Measurements from ENCODE around the gene EIF5B.

The EIF5B gene

GRCh38 chr2:99398303-99398702 lies 61.1 kb downstream of the EIF5B start:
- H3K9ac ChIP-seq (ENCODE audit: low read length), result no peak overlapping the region
- peaks cover 90% of the 10 kb centered on the region for H3K36me3 ChIP-seq (ENCODE audit: control insufficient read depth, low read depth, low read length)
- H3K9me3 ChIP-seq (ENCODE audit: control insufficient read depth, low read depth, low read length), result no peaks in the 10 kb centered on the region
- no peaks in the 10 kb centered on the region for H3K27me3 ChIP-seq (ENCODE audit: control insufficient read depth, insufficient read depth, low read length)
- no peak overlapping the region for H3K27ac ChIP-seq (ENCODE audit: low read length)
- H3K4me3 ChIP-seq (ENCODE audit: low read length), result no peak overlapping the region
- peaks cover 7% of the 10 kb centered on the region for H3K4me1 ChIP-seq (ENCODE audit: control insufficient read depth, low read depth, low read length)

- no peak overlapping the region for H3K27ac ChIP-seq (ENCODE audit: low read length)
- H3K36me3 ChIP-seq (ENCODE audit: control insufficient read depth, low read depth, low read length), result peaks cover 90% of the 10 kb centered on the region
These were observed 61.9 kb downstream of the EIF5B start for GRCh38 chr2:99399063-99399462.

GRCh38 chr2:99399795-99400194 lies 62.6 kb downstream of the EIF5B start:
- H3K9me3 ChIP-seq (ENCODE audit: control insufficient read depth, low read depth, low read length), result no peaks in the 10 kb centered on the region
- H3K27ac ChIP-seq (ENCODE audit: low read length), result no peak overlapping the region
- H3K27me3 ChIP-seq (ENCODE audit: control insufficient read depth, insufficient read depth, low read length), result no peaks in the 10 kb centered on the region
- no peak overlapping the region for H3K9ac ChIP-seq (ENCODE audit: low read length)
- H3K4me3 ChIP-seq (ENCODE audit: low read length), result no peak overlapping the region
- H3K36me3 ChIP-seq (ENCODE audit: control insufficient read depth, low read depth, low read length), result peaks cover 88% of the 10 kb centered on the region
- peaks cover 21% of the 10 kb centered on the region for H3K4me1 ChIP-seq (ENCODE audit: control insufficient read depth, low read depth, low read length)

More at GRCh38 chr2:99399063-99399462, 61.9 kb downstream of the EIF5B start:
- H3K4me1 ChIP-seq (ENCODE audit: control insufficient read depth, low read depth, low read length), result peaks cover 14% of the 10 kb centered on the region
- no peaks in the 10 kb centered on the region for H3K27me3 ChIP-seq (ENCODE audit: control insufficient read depth, insufficient read depth, low read length)
- no peak overlapping the region for H3K4me3 ChIP-seq (ENCODE audit: low read length)
- no peaks in the 10 kb centered on the region for H3K9me3 ChIP-seq (ENCODE audit: control insufficient read depth, low read depth, low read length)
- no peak overlapping the region for H3K9ac ChIP-seq (ENCODE audit: low read length)

- no peaks in the 10 kb centered on the region for H3K9me3 ChIP-seq (ENCODE audit: control insufficient read depth, low read depth, low read length)
- peaks cover 21% of the 10 kb centered on the region for H3K4me1 ChIP-seq (ENCODE audit: control insufficient read depth, low read depth, low read length)
- no peaks in the 10 kb centered on the region for H3K27me3 ChIP-seq (ENCODE audit: control insufficient read depth, insufficient read depth, low read length)
- no peak overlapping the region for H3K4me3 ChIP-seq (ENCODE audit: low read length)
- peaks cover 81% of the 10 kb centered on the region for H3K36me3 ChIP-seq (ENCODE audit: control insufficient read depth, low read depth, low read length)
- no peak overlapping the region for H3K27ac ChIP-seq (ENCODE audit: low read length)
- no peak overlapping the region for H3K9ac ChIP-seq (ENCODE audit: low read length)
These were observed 64.7 kb downstream of the EIF5B start for GRCh38 chr2:99401841-99402240.

GRCh38 chr2:99403084-99403483 lies 65.9 kb downstream of the EIF5B start:
- Histone ChIP-seq H3K27me3 (ENCODE audit: control insufficient read depth, insufficient read depth, low read length) (no peaks in the 10 kb centered on the region), H3K4me3 (ENCODE audit: low read length) (no peak overlapping the region), H3K9me3 (ENCODE audit: control insufficient read depth, low read depth, low read length) (no peaks in the 10 kb centered on the region), H3K36me3 (ENCODE audit: control insufficient read depth, low read depth, low read length) (peaks cover 72% of the 10 kb centered on the region), H3K4me1 (ENCODE audit: control insufficient read depth, low read depth, low read length) (peaks cover 21% of the 10 kb centered on the region), H3K9ac (ENCODE audit: low read length) (peak overlapping the region; percentile 1), H3K27ac (ENCODE audit: low read length) (no peak overlapping the region)

GRCh38 chr2:99403524-99403923 lies 66.3 kb downstream of the EIF5B start:
- Histone ChIP-seq H3K27ac (ENCODE audit: low read length) (no peak overlapping the region), H3K36me3 (ENCODE audit: control insufficient read depth, low read depth, low read length) (peaks cover 70% of the 10 kb centered on the region), H3K9ac (ENCODE audit: low read length) (peak overlapping the region; percentile 1), H3K4me3 (ENCODE audit: low read length) (peak overlapping the region; percentile 25), H3K4me1 (ENCODE audit: control insufficient read depth, low read depth, low read length) (peaks cover 21% of the 10 kb centered on the region), H3K27me3 (ENCODE audit: control insufficient read depth, insufficient read depth, low read length) (no peaks in the 10 kb centered on the region), H3K9me3 (ENCODE audit: control insufficient read depth, low read depth, low read length) (no peaks in the 10 kb centered on the region)

GRCh38 chr2:99404039-99404796 lies 67.0 kb downstream of the EIF5B start:
- peaks cover 68% of the 10 kb centered on the region for H3K36me3 ChIP-seq (ENCODE audit: control insufficient read depth, low read depth, low read length)
- H3K4me3 ChIP-seq (ENCODE audit: low read length), result peak overlapping the region; percentile 25
- H3K9me3 ChIP-seq (ENCODE audit: control insufficient read depth, low read depth, low read length), result no peaks in the 10 kb centered on the region
- peak overlapping the region; percentile 1 for H3K9ac ChIP-seq (ENCODE audit: low read length)
- no peaks in the 10 kb centered on the region for H3K27me3 ChIP-seq (ENCODE audit: control insufficient read depth, insufficient read depth, low read length)
- H3K4me1 ChIP-seq (ENCODE audit: control insufficient read depth, low read depth, low read length), result peaks cover 21% of the 10 kb centered on the region
- H3K27ac ChIP-seq (ENCODE audit: low read length), result no peak overlapping the region

- Histone ChIP-seq H3K4me3 (ENCODE audit: low read length) (no peak overlapping the region), H3K36me3 (ENCODE audit: control insufficient read depth, low read depth, low read length) (peaks cover 60% of the 10 kb centered on the region), H3K27ac (ENCODE audit: low read length) (no peak overlapping the region), H3K4me1 (ENCODE audit: control insufficient read depth, low read depth, low read length) (peaks cover 21% of the 10 kb centered on the region), H3K9ac (ENCODE audit: low read length) (no peak overlapping the region), H3K27me3 (ENCODE audit: control insufficient read depth, insufficient read depth, low read length) (no peaks in the 10 kb centered on the region), H3K9me3 (ENCODE audit: control insufficient read depth, low read depth, low read length) (no peaks in the 10 kb centered on the region)
These were observed 67.8 kb downstream of the EIF5B start for GRCh38 chr2:99404797-99405669.

- peaks cover 58% of the 10 kb centered on the region for H3K36me3 ChIP-seq (ENCODE audit: control insufficient read depth, low read depth, low read length)
- H3K27me3 ChIP-seq (ENCODE audit: control insufficient read depth, insufficient read depth, low read length), result no peaks in the 10 kb centered on the region
- no peaks in the 10 kb centered on the region for H3K9me3 ChIP-seq (ENCODE audit: control insufficient read depth, low read depth, low read length)
- H3K9ac ChIP-seq (ENCODE audit: low read length), result no peak overlapping the region
- no peak overlapping the region for H3K4me3 ChIP-seq (ENCODE audit: low read length)
- H3K27ac ChIP-seq (ENCODE audit: low read length), result no peak overlapping the region
- H3K4me1 ChIP-seq (ENCODE audit: control insufficient read depth, low read depth, low read length), result peaks cover 21% of the 10 kb centered on the region
These were observed 68.9 kb downstream of the EIF5B start for GRCh38 chr2:99406137-99406536.

- Histone ChIP-seq H3K9ac (ENCODE audit: low read length) (no peak overlapping the region), H3K4me3 (ENCODE audit: low read length) (no peak overlapping the region), H3K27me3 (ENCODE audit: control insufficient read depth, insufficient read depth, low read length) (no peaks in the 10 kb centered on the region), H3K4me1 (ENCODE audit: control insufficient read depth, low read depth, low read length) (no peaks in the 10 kb centered on the region), H3K9me3 (ENCODE audit: control insufficient read depth, low read depth, low read length) (no peaks in the 10 kb centered on the region), H3K36me3 (ENCODE audit: control insufficient read depth, low read depth, low read length) (peaks cover 48% of the 10 kb centered on the region), H3K27ac (ENCODE audit: low read length) (no peak overlapping the region)
These were observed 73.1 kb downstream of the EIF5B start for GRCh38 chr2:99410276-99410675.

GRCh38 chr2:99414566-99414965 lies 77.4 kb downstream of the EIF5B start:
- Histone ChIP-seq H3K36me3 (ENCODE audit: control insufficient read depth, low read depth, low read length) (peaks cover 65% of the 10 kb centered on the region), H3K9me3 (ENCODE audit: control insufficient read depth, low read depth, low read length) (no peaks in the 10 kb centered on the region), H3K27me3 (ENCODE audit: control insufficient read depth, insufficient read depth, low read length) (no peaks in the 10 kb centered on the region), H3K27ac (ENCODE audit: low read length) (no peak overlapping the region), H3K4me3 (ENCODE audit: low read length) (no peak overlapping the region), H3K4me1 (ENCODE audit: control insufficient read depth, low read depth, low read length) (no peaks in the 10 kb centered on the region), H3K9ac (ENCODE audit: low read length) (no peak overlapping the region)

Measured in iPS-18a (cell line).